Mesendoderm (in vitro differentiated cells): ENCODE measurements around the gene TMEM178A.

ENCODE experiments used
- DNase-seq: peaks from one replicate; pipeline ENCODE4 v3.0.0; 2013
- H2AK5ac ChIP-seq: 2 replicates; pipeline ENCODE4 v1.6.1; 2013; ENCODE audit warnings: low read length, inconsistent platforms
- H2BK120ac ChIP-seq: 2 replicates; pipeline ENCODE4 v1.6.1; 2013; ENCODE audit warnings: low read depth, mild to moderate bottlenecking, low read length, moderate library complexity, mixed read lengths
- H2BK15ac ChIP-seq: replicated peaks from 2 replicates; pipeline ENCODE4 v1.6.1; 2013; ENCODE audit warnings: low read depth, mild to moderate bottlenecking, moderate library complexity
- H2BK5ac ChIP-seq: 2 replicates; pipeline ENCODE4 v1.6.1; 2013; ENCODE audit warnings: low read length, inconsistent platforms
- H3K18ac ChIP-seq: 2 replicates; pipeline ENCODE4 v1.6.1; 2013; ENCODE audit warnings: mild to moderate bottlenecking, low read length, mixed read lengths
- H3K23ac ChIP-seq: one replicate; pipeline ENCODE4 v1.6.1; 2013; ENCODE audit warnings: low read length
- H3K27ac ChIP-seq: 2 replicates; pipeline ENCODE4 v1.5.1; 2013; ENCODE audit warnings: low read depth, mild to moderate bottlenecking, inconsistent platforms, low read length, moderate library complexity
- H3K27me3 ChIP-seq: 2 replicates; pipeline ENCODE4 v1.6.1; 2013; ENCODE audit warnings: low read length, control low read depth, mild to moderate bottlenecking, inconsistent platforms; ENCODE audit not compliant: insufficient read depth, poor library complexity
- H3K36me3 ChIP-seq: 2 replicates; pipeline ENCODE4 v1.6.1; 2013; ENCODE audit warnings: low read length, inconsistent platforms; ENCODE audit not compliant: control insufficient read depth, insufficient read depth
- H3K4ac ChIP-seq: one replicate; pipeline ENCODE4 v1.6.1; 2013; ENCODE audit warnings: low read depth, mild to moderate bottlenecking, low read length, moderate library complexity
- H3K4me1 ChIP-seq: 2 replicates; pipeline ENCODE4 v1.6.1; 2013; ENCODE audit warnings: low read depth, low read length, inconsistent platforms; ENCODE audit not compliant: control insufficient read depth
- H3K4me2 ChIP-seq: 2 replicates; pipeline ENCODE4 v1.6.1; 2013; ENCODE audit warnings: low read length
- H3K4me3 ChIP-seq: 2 replicates; pipeline ENCODE4 v1.5.1; 2013; ENCODE audit warnings: mild to moderate bottlenecking, low read length
- H3K56ac ChIP-seq: one replicate; pipeline ENCODE4 v1.6.1; 2013; ENCODE audit warnings: low read length
- H3K79me1 ChIP-seq: 2 replicates; pipeline ENCODE4 v1.6.1; 2013; ENCODE audit warnings: low read length, inconsistent platforms
- H3K79me2 ChIP-seq: 2 replicates; pipeline ENCODE4 v1.6.1; 2013; ENCODE audit warnings: mild to moderate bottlenecking, low read length; ENCODE audit not compliant: control insufficient read depth, insufficient read depth
- H3K9ac ChIP-seq: 2 replicates; pipeline ENCODE4 v1.6.1; 2013; ENCODE audit warnings: low read length, inconsistent platforms
- H4K5ac ChIP-seq: one replicate; pipeline ENCODE4 v1.6.1; 2013; ENCODE audit warnings: low read length
- H4K8ac ChIP-seq: one replicate; pipeline ENCODE4 v1.6.1; 2013; ENCODE audit warnings: low read depth, mild to moderate bottlenecking, control low read depth, low read length, moderate library complexity
- WGBS: extraction: QIAGEN DNeasy Blood & Tissue Kit; methylation state at CpG from one replicate; pipeline ENCODE4 v1.1.7; 2013; ENCODE audit warnings: low lambda C conversion rate, missing lambda C conversion rate; ENCODE audit not compliant: insufficient coverage; ENCODE audit errors: extremely low coverage; 5-methylcytosine and 5-hydroxymethylcytosine counted together

The TMEM178A gene

GRCh38 chr2:39719317-39719716 is 53.6 kb downstream of the TMEM178A start:
- Histone ChIP-seq H3K4ac (no peak overlapping the region), H3K4me3 (no peak overlapping the region), H3K4me1 (no peaks in the 10 kb centered on the region), H3K79me1 (no peaks in the 10 kb centered on the region), H3K27ac (no peak overlapping the region), H3K36me3 (no peaks in the 10 kb centered on the region), H3K4me2 (no peak overlapping the region), H3K18ac (no peak overlapping the region), H3K79me2 (no peaks in the 10 kb centered on the region), H3K9ac (no peak overlapping the region), H2AK5ac (no peak overlapping the region), H4K8ac (no peak overlapping the region), H2BK120ac (no peak overlapping the region), H3K27me3 (no peaks in the 10 kb centered on the region), H3K56ac (no peak overlapping the region), H2BK15ac (no peak overlapping the region), H3K23ac (no peak overlapping the region), H2BK5ac (no peak overlapping the region), H4K5ac (no peak overlapping the region)
- DNase-seq: no peak
- no CpG with 5 or more reads among the region's 8 CpGs for WGBS

GRCh38 chr2:39720970-39721369 is 55.3 kb downstream of the TMEM178A start:
- H3K9ac ChIP-seq: no peak overlapping the region
- DNase-seq: no peak
- H3K4ac ChIP-seq: no peak overlapping the region
- no peaks in the 10 kb centered on the region for H3K79me1 ChIP-seq
- H3K56ac ChIP-seq: no peak overlapping the region
- H2BK5ac ChIP-seq: no peak overlapping the region
- no peaks in the 10 kb centered on the region for H3K36me3 ChIP-seq
- no peaks in the 10 kb centered on the region for H3K27me3 ChIP-seq
- H4K5ac ChIP-seq: no peak overlapping the region
- WGBS: no CpG with 5 or more reads among the region's 2 CpGs
- H2BK15ac ChIP-seq: no peak overlapping the region
- no peak overlapping the region for H3K18ac ChIP-seq
- H2BK120ac ChIP-seq: no peak overlapping the region
- no peak overlapping the region for H2AK5ac ChIP-seq
- H3K4me2 ChIP-seq: no peak overlapping the region
- no peak overlapping the region for H3K4me3 ChIP-seq
- H3K23ac ChIP-seq: no peak overlapping the region
- no peaks in the 10 kb centered on the region for H3K4me1 ChIP-seq
- H3K27ac ChIP-seq: no peak overlapping the region
- no peaks in the 10 kb centered on the region for H3K79me2 ChIP-seq
- no peak overlapping the region for H4K8ac ChIP-seq

- H3K79me2 ChIP-seq: no peaks in the 10 kb centered on the region
- no peak overlapping the region for H3K9ac ChIP-seq
- H2AK5ac ChIP-seq: no peak overlapping the region
- no peak overlapping the region for H3K4ac ChIP-seq
- no CpG with 5 or more reads among the region's 2 CpGs for WGBS
- H2BK120ac ChIP-seq: no peak overlapping the region
- H3K4me1 ChIP-seq: no peaks in the 10 kb centered on the region
- no peak overlapping the region for H4K8ac ChIP-seq
- H3K4me2 ChIP-seq: no peak overlapping the region
- H3K18ac ChIP-seq: no peak overlapping the region
- H3K36me3 ChIP-seq: no peaks in the 10 kb centered on the region
- H3K27ac ChIP-seq: no peak overlapping the region
- H2BK15ac ChIP-seq: no peak overlapping the region
- H4K5ac ChIP-seq: no peak overlapping the region
- no peak overlapping the region for H3K23ac ChIP-seq
- no peak for DNase-seq
- no peak overlapping the region for H3K56ac ChIP-seq
- H3K27me3 ChIP-seq: no peaks in the 10 kb centered on the region
- H3K4me3 ChIP-seq: no peak overlapping the region
- H2BK5ac ChIP-seq: no peak overlapping the region
- H3K79me1 ChIP-seq: no peaks in the 10 kb centered on the region
Observed at GRCh38 chr2:39723497-39723896, 57.8 kb downstream of the TMEM178A start.

- Histone ChIP-seq H3K79me1 (no peaks in the 10 kb centered on the region), H3K79me2 (no peaks in the 10 kb centered on the region), H3K18ac (no peak overlapping the region), H3K23ac (no peak overlapping the region), H3K4me2 (no peak overlapping the region), H2AK5ac (no peak overlapping the region), H4K5ac (no peak overlapping the region), H3K27me3 (no peaks in the 10 kb centered on the region), H2BK120ac (no peak overlapping the region), H2BK5ac (no peak overlapping the region), H4K8ac (no peak overlapping the region), H3K9ac (no peak overlapping the region), H3K4ac (no peak overlapping the region), H3K27ac (no peak overlapping the region), H3K4me1 (no peaks in the 10 kb centered on the region), H2BK15ac (no peak overlapping the region), H3K4me3 (no peak overlapping the region), H3K36me3 (no peaks in the 10 kb centered on the region), H3K56ac (no peak overlapping the region)
- no CpG with 5 or more reads among the region's 9 CpGs for WGBS
- DNase-seq: peak; percentile 75
Observed at GRCh38 chr2:39723946-39724827, 58.5 kb downstream of the TMEM178A start.

- Histone ChIP-seq H4K8ac (no peak overlapping the region), H3K4me3 (no peak overlapping the region), H3K27me3 (no peaks in the 10 kb centered on the region), H3K9ac (no peak overlapping the region), H3K4ac (no peak overlapping the region), H3K4me2 (no peak overlapping the region), H3K56ac (no peak overlapping the region), H2BK5ac (no peak overlapping the region), H3K27ac (no peak overlapping the region), H3K23ac (no peak overlapping the region), H2BK120ac (no peak overlapping the region), H3K79me2 (no peaks in the 10 kb centered on the region), H3K36me3 (no peaks in the 10 kb centered on the region), H4K5ac (no peak overlapping the region), H3K79me1 (no peaks in the 10 kb centered on the region), H3K18ac (no peak overlapping the region), H3K4me1 (no peaks in the 10 kb centered on the region), H2BK15ac (no peak overlapping the region), H2AK5ac (no peak overlapping the region)
- WGBS: no CpG with 5 or more reads among the region's 4 CpGs
- DNase-seq: no peak
Observed at GRCh38 chr2:39724828-39725144, 59.1 kb downstream of the TMEM178A start.

GRCh38 chr2:39725401-39725800 is 59.7 kb downstream of the TMEM178A start:
- Histone ChIP-seq H4K5ac (no peak overlapping the region), H3K4me2 (no peak overlapping the region), H3K27me3 (no peaks in the 10 kb centered on the region), H2BK15ac (no peak overlapping the region), H3K4ac (no peak overlapping the region), H3K79me2 (no peaks in the 10 kb centered on the region), H2BK5ac (no peak overlapping the region), H3K36me3 (no peaks in the 10 kb centered on the region), H3K4me3 (no peak overlapping the region), H3K23ac (no peak overlapping the region), H3K56ac (no peak overlapping the region), H4K8ac (no peak overlapping the region), H3K9ac (no peak overlapping the region), H3K4me1 (no peaks in the 10 kb centered on the region), H3K27ac (no peak overlapping the region), H2BK120ac (no peak overlapping the region), H3K18ac (no peak overlapping the region), H3K79me1 (no peaks in the 10 kb centered on the region), H2AK5ac (no peak overlapping the region)
- WGBS: no CpG with 5 or more reads among the region's 5 CpGs
- DNase-seq: no peak
